CD4-positive, CD25-positive, alpha-beta regulatory T cell (primary cell): ENCODE measurements around the gene FCN1. TPM values are rescaled to one million over a fixed set of nuclear protein-coding genes. Genes with fewer than 3 reads are reported as not detected.

Experiments used
- ATAC-seq, 2 donors: fragments of 150-1000 bp; cut with Tn5 transposase; one replicate each; pipeline ENCODE4 v1.10.0; 2021; ENCODE audit warnings: low read depth in 2 of 2, moderate number of reproducible peaks in 2 of 2, moderate library complexity in 1 of 2
- DNase-seq, 3 donors: peaks; one replicate each; pipeline versions ENCODE4 v3.0.0 to v3.0.0-alpha.2; 2012 to 2022; ENCODE audit warnings: mixed read lengths in 1 of 3
- H3K27ac ChIP-seq: one replicate; pipeline ENCODE4 v1.7.0; 2013; ENCODE audit warnings: mild to moderate bottlenecking, low read length; ENCODE audit not compliant: insufficient read depth, poor library complexity, severe bottlenecking
- H3K27me3 ChIP-seq: one replicate; pipeline ENCODE4 v1.7.0; 2013; ENCODE audit warnings: low read length; ENCODE audit not compliant: control insufficient read depth, insufficient read depth
- H3K36me3 ChIP-seq: one replicate; pipeline ENCODE4 v1.7.0; 2013; ENCODE audit warnings: mild to moderate bottlenecking, low read length, moderate library complexity; ENCODE audit not compliant: control insufficient read depth, insufficient read depth
- H3K4me1 ChIP-seq: 2 replicates; pipeline ENCODE4 v1.7.0; 2013; ENCODE audit warnings: mild to moderate bottlenecking, low read length; ENCODE audit not compliant: insufficient read depth, control insufficient read depth, poor library complexity, severe bottlenecking
- H3K4me3 ChIP-seq: one replicate; pipeline ENCODE4 v1.7.0; 2013; ENCODE audit warnings: low read depth, mild to moderate bottlenecking, low read length, moderate library complexity
- H3K9me3 ChIP-seq, 2 experiments: 1 replicate in 1 of 2; 2 replicates in 1 of 2; pipeline ENCODE4 v1.7.0; 2013; ENCODE audit warnings: low read length in 2 of 2, mild to moderate bottlenecking in 1 of 2, moderate library complexity in 1 of 2; ENCODE audit not compliant: control insufficient read depth in 2 of 2
- H3K27ac Mint-ChIP-seq, 3 donors: one replicate each; pipeline ENCODE4 v1.8.0; 2020 to 2022; ENCODE audit warnings: mild to moderate bottlenecking in 3 of 3, mixed read lengths in 3 of 3, moderate library complexity in 2 of 3
- H3K27me3 Mint-ChIP-seq: one replicate; pipeline ENCODE4 v1.8.0; 2022; ENCODE audit warnings: mild to moderate bottlenecking, mixed read lengths
- H3K36me3 Mint-ChIP-seq: one replicate; pipeline ENCODE4 v1.8.0; 2020; ENCODE audit warnings: mixed read lengths
- H3K4me1 Mint-ChIP-seq, 4 donors: one replicate each; pipeline ENCODE4 v1.8.0; 2020 to 2022; ENCODE audit warnings: mixed read lengths in 4 of 4, mild to moderate bottlenecking in 1 of 4
- H3K4me3 Mint-ChIP-seq, 4 donors: one replicate each; pipeline ENCODE4 v1.8.0; 2020 to 2022; ENCODE audit warnings: mild to moderate bottlenecking in 4 of 4, mixed read lengths in 4 of 4, moderate library complexity in 3 of 4
- H3K9me3 Mint-ChIP-seq, 7 donors: one replicate each; pipeline ENCODE4 v1.8.0; 2020 to 2022; ENCODE audit warnings: mixed read lengths in 7 of 7, mild to moderate bottlenecking in 3 of 7, moderate library complexity in 2 of 7
- polyA plus RNA-seq, 4 donors: library from polyadenylated mRNA; unstranded; fragments of 300-500 nt; fragmentation: Illumina TruSeq; gene quantifications; one replicate each; pipeline ENCODE4 v1.2.3, GENCODE V29; 2021
- total RNA-seq: library from RNA; stranded (reverse); gene quantifications from one replicate; pipeline ENCODE4 v1.2.3, GENCODE V29; 2022

FCN1 gene
- total and polyA plus RNA-seq, 5 donors from 2014 or later, result 0.72 to 7.1 (median 2.1) TPM; not detected in 2

- no peak overlapping the region for H3K4me3 Mint-ChIP-seq
- Histone ChIP-seq H3K27me3 (no peaks in the 10 kb centered on the region), H3K9me3 (no peaks in the 10 kb centered on the region), H3K4me3 (no peak overlapping the region), H3K4me1 (no peaks in the 10 kb centered on the region), H3K27ac (no peak overlapping the region), H3K36me3 (no peaks in the 10 kb centered on the region)
- DNase-seq (no peak), ATAC-seq (no peak)
- no peak overlapping the region for H3K27ac Mint-ChIP-seq
- H3K9me3 Mint-ChIP-seq, result peaks cover 0 to 5% (median 0%) of the 10 kb centered on the region in 7 donors
- no peaks in the 10 kb centered on the region for H3K36me3 Mint-ChIP-seq
- H3K27me3 Mint-ChIP-seq, result peaks cover 18% of the 10 kb centered on the region
- no peaks in the 10 kb centered on the region for H3K4me1 Mint-ChIP-seq
These were observed 3.8 kb downstream of the FCN1 start for GRCh38 chr9:134913713-134914500.

GRCh38 chr9:134913041-134913712 is 4.5 kb downstream of the FCN1 start:
- no peaks in the 10 kb centered on the region for H3K4me1 Mint-ChIP-seq
- H3K36me3 Mint-ChIP-seq, result no peaks in the 10 kb centered on the region
- H3K4me1 ChIP-seq, result no peaks in the 10 kb centered on the region
- DNase-seq (no peak), ATAC-seq (no peak)
- H3K36me3 ChIP-seq, result no peaks in the 10 kb centered on the region
- H3K27me3 Mint-ChIP-seq, result peaks cover 18% of the 10 kb centered on the region
- no peak overlapping the region for H3K4me3 Mint-ChIP-seq
- H3K27ac ChIP-seq, result no peak overlapping the region
- no peaks in the 10 kb centered on the region for H3K9me3 Mint-ChIP-seq
- H3K9me3 ChIP-seq, result no peaks in the 10 kb centered on the region
- H3K27ac Mint-ChIP-seq, result no peak overlapping the region
- H3K4me3 ChIP-seq, result no peak overlapping the region
- no peaks in the 10 kb centered on the region for H3K27me3 ChIP-seq

GRCh38 chr9:134912126-134912840 is 5.4 kb downstream of the FCN1 start:
- Mint-ChIP-seq H3K4me3 (no peak overlapping the region), H3K27me3 (peaks cover 18% of the 10 kb centered on the region), H3K4me1 (no peaks in the 10 kb centered on the region), H3K27ac (no peak overlapping the region), H3K9me3 (no peaks in the 10 kb centered on the region), H3K36me3 (no peaks in the 10 kb centered on the region)
- ATAC-seq, result no peak
- no peaks in the 10 kb centered on the region for H3K4me1 ChIP-seq
- peaks cover 3% of the 10 kb centered on the region for H3K27me3 ChIP-seq
- DNase-seq, result no peak
- no peak overlapping the region for H3K27ac ChIP-seq
- no peak overlapping the region for H3K4me3 ChIP-seq
- no peaks in the 10 kb centered on the region for H3K36me3 ChIP-seq
- H3K9me3 ChIP-seq, result no peaks in the 10 kb centered on the region

- Mint-ChIP-seq H3K4me1 (no peaks in the 10 kb centered on the region), H3K27me3 (peaks cover 18% of the 10 kb centered on the region), H3K27ac (no peak overlapping the region), H3K4me3 (no peak overlapping the region), H3K36me3 (no peaks in the 10 kb centered on the region), H3K9me3 (no peaks in the 10 kb centered on the region)
- Histone ChIP-seq H3K27ac (no peak overlapping the region), H3K4me3 (no peak overlapping the region), H3K36me3 (no peaks in the 10 kb centered on the region), H3K27me3 (peaks cover 3% of the 10 kb centered on the region), H3K9me3 (no peaks in the 10 kb centered on the region), H3K4me1 (no peaks in the 10 kb centered on the region)
- DNase-seq (no peak), ATAC-seq (no peak)
These were observed 7.9 kb downstream of the FCN1 start for GRCh38 chr9:134909511-134910481.

GRCh38 chr9:134908524-134909309 is 9.0 kb downstream of the FCN1 start:
- DNase-seq (no peak), ATAC-seq (no peak)
- H3K9me3 Mint-ChIP-seq, result no peaks in the 10 kb centered on the region
- Histone ChIP-seq H3K27me3 (peaks cover 3% of the 10 kb centered on the region), H3K36me3 (no peaks in the 10 kb centered on the region), H3K4me1 (no peaks in the 10 kb centered on the region), H3K4me3 (no peak overlapping the region), H3K9me3 (no peaks in the 10 kb centered on the region), H3K27ac (no peak overlapping the region)
- H3K27me3 Mint-ChIP-seq, result peaks cover 18% of the 10 kb centered on the region
- no peaks in the 10 kb centered on the region for H3K36me3 Mint-ChIP-seq
- no peak overlapping the region for H3K27ac Mint-ChIP-seq
- H3K4me3 Mint-ChIP-seq, result no peak overlapping the region
- no peaks in the 10 kb centered on the region for H3K4me1 Mint-ChIP-seq

- no peaks in the 10 kb centered on the region for H3K36me3 Mint-ChIP-seq
- peaks cover 0 to 10% (median 4%) of the 10 kb centered on the region in 7 donors for H3K9me3 Mint-ChIP-seq
- no peak for DNase-seq
- H3K4me3 Mint-ChIP-seq, result no peak overlapping the region
- ATAC-seq, result no peak
- H3K27me3 Mint-ChIP-seq, result peaks cover 22% of the 10 kb centered on the region
- Histone ChIP-seq H3K36me3 (no peaks in the 10 kb centered on the region), H3K9me3 (peaks cover 5 to 13% of the 10 kb centered on the region in 2 experiments), H3K27me3 (peaks cover 3% of the 10 kb centered on the region), H3K4me3 (no peak overlapping the region), H3K27ac (no peak overlapping the region), H3K4me1 (no peaks in the 10 kb centered on the region)
- no peaks in the 10 kb centered on the region for H3K4me1 Mint-ChIP-seq
- H3K27ac Mint-ChIP-seq, result no peak overlapping the region
These were observed 14.8 kb downstream of the FCN1 start for GRCh38 chr9:134902936-134903335.
